AG09309 (cell line): ENCODE measurements around the gene ADM5.

Experiments used
- DNase-seq: peaks from one replicate; pipeline ENCODE4 v3.0.0-alpha.2; 2010; ENCODE audit warnings: low read depth
- H3K4me3 ChIP-seq: 2 replicates; pipeline ENCODE4 v1.5.1; 2011; ENCODE audit warnings: mild to moderate bottlenecking, low read depth, low read length, moderate library complexity; ENCODE audit not compliant: control insufficient read depth
- TF ChIP-seq, protein P1 (sequence below): IDR thresholded peaks from 2 replicates; pipeline ENCODE4 v1.5.1; 2011; ENCODE audit warnings: mild to moderate bottlenecking, low read depth, low read length, inconsistent platforms; ENCODE audit not compliant: insufficient read depth, control insufficient read depth; ENCODE audit errors: missing control alignments

Gene ADM5

GRCh38 chr19:49665351-49666119 lies 23.9 kb upstream of the ADM5 start, which contains the start of the genes BCL2L12 and IRF3:
TSS of gene BCL2L12 (plus strand) at chr19:49665933. CDS start at chr19:49666693, 760 bp downstream.
TSS of gene IRF3 (minus strand) at chr19:49665857. CDS start at chr19:49664838, 1,019 bp downstream.
- H3K4me3 ChIP-seq: peak within 1 kb of the TSS; percentile 88
- DNase-seq: peak; percentile 81
- TF ChIP-seq, protein P1, sequence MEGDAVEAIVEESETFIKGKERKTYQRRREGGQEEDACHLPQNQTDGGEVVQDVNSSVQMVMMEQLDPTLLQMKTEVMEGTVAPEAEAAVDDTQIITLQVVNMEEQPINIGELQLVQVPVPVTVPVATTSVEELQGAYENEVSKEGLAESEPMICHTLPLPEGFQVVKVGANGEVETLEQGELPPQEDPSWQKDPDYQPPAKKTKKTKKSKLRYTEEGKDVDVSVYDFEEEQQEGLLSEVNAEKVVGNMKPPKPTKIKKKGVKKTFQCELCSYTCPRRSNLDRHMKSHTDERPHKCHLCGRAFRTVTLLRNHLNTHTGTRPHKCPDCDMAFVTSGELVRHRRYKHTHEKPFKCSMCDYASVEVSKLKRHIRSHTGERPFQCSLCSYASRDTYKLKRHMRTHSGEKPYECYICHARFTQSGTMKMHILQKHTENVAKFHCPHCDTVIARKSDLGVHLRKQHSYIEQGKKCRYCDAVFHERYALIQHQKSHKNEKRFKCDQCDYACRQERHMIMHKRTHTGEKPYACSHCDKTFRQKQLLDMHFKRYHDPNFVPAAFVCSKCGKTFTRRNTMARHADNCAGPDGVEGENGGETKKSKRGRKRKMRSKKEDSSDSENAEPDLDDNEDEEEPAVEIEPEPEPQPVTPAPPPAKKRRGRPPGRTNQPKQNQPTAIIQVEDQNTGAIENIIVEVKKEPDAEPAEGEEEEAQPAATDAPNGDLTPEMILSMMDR: peak; percentile 1

DNA sequence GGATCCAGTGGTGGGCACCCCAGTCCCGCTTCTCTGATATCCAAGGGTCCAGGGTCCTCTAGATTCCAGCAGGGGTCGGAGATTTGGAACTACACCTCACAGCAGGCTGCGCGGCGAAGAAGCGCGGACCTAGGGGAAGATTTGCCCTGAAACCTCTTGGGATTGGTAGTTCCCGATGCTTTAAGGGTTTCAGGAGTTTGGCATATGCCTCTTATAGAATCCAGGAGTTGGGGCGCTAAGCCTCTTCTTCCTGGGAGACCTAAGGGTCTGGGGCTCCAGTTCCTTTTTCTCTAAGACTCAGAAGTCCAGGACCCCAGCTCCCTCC lies 23.3 kb upstream of the ADM5 start:
- DNase-seq: no peak
- peak overlapping the region; percentile 88 for H3K4me3 ChIP-seq
- TF ChIP-seq, protein P1: peak; percentile 18

- no peak for DNase-seq
- H3K4me3 ChIP-seq: no peak overlapping the region
- TF ChIP-seq, protein P1: no peak
Observed at GRCh38 chr19:49667473-49667872, 21.9 kb upstream of the ADM5 start.

GRCh38 chr19:49669516-49669915 lies 19.9 kb upstream of the ADM5 start:
- no peak overlapping the region for H3K4me3 ChIP-seq
- TF ChIP-seq, protein P1: no peak
- no peak for DNase-seq

DNA sequence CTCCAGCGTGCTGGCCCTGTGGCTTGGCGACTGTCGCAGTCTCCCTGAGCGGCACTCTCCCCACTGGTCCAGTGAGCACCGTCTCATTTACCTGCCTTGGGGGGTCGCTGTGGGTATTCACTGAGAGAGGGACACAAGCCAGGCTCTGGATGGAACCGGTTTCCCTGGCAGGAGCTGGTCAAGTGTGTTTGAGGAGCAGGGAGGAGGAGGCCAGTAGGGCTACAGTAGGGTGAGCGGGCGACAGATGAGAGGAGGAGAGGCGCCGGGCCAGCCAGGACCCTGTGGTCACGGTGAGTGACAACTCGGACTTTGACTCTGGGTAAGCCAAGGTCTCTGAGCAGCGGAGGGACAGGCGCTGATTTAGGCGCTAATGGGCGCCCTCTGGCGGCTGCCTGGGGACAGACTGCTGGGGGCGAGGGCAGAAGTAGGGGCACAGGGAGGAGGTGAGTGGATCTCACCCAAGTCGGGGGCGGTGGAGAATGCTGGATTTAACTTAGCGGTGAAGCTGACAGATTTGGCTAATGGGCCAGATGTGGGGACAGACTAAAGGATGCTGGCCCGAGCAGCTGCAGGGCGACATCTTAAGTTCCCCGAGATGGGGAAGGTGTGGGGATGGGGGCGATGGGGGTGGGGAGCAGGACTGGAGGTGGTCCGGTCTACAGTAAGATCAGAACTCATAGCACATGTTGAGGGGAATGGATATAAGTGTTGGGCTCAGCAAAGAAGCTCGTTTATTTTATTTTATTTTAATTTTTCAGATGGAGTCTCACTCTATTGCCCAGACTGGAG lies 17.1 kb upstream of the ADM5 start:
- TF ChIP-seq, protein P1: peak; percentile 95
- no peak for DNase-seq
- H3K4me3 ChIP-seq: no peak overlapping the region

DNA sequence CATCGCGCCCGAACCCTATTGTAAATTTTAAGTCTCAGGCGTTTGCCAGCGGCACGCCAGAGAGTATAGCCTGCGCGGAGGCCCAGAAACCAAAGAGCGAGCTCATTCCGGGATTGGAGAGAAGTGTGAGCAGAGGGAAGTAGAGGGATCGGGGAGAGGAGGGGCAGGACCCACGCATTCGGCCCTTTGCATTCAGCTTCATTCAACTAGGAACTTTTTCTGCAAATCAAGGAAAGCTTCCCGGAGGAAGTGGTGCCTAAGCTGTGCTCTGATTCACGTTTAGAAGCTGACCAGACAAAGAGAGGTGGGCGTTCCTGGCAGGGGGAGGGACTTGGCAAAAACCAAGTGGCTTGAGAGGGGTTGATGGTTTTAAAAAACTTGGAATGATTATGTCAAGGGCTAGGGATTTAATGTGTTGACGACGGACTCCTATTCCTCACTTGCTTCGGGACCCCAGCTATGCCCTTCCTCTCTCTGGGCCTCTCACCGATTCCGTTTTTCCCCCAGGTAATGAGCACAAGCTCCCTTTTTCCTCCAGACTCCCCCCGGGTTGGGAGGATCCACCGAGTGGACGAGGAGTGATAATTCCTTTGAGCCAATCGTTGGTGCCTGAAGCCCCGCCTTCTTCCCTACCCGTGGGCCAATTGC lies 13.1 kb upstream of the ADM5 start:
- peak overlapping the region; percentile 38 for H3K4me3 ChIP-seq
- TF ChIP-seq, protein P1: no peak
- DNase-seq: peak; percentile 81
